H1 (cell line): ENCODE data around the gene PTPRG. TPM values are rescaled to one million over a fixed set of nuclear protein-coding genes. Genes with fewer than 3 reads are reported as not detected.

Experiments
- CEBPB ChIP-seq: IDR thresholded peaks from 2 replicates; pipeline ENCODE4 v1.6.1; 2012; ENCODE audit warnings: low read depth, low read length
- GABPA ChIP-seq: IDR thresholded peaks from 2 replicates; pipeline ENCODE4 v1.6.1; 2011; ENCODE audit warnings: mild to moderate bottlenecking, low read length, moderate library complexity, borderline replicate concordance; ENCODE audit not compliant: insufficient read depth
- GTF2F1 ChIP-seq: IDR thresholded peaks from 2 replicates; pipeline ENCODE4 v1.6.1; 2012; ENCODE audit warnings: low read depth, low read length, improper control_type of control experiment, borderline replicate concordance
- KDM4A ChIP-seq: IDR thresholded peaks from one replicate; pipeline ENCODE4 v1.7.1; 2012; ENCODE audit warnings: low read depth, mild to moderate bottlenecking, moderate library complexity, low read length, inconsistent platforms; ENCODE audit not compliant: severe bottlenecking
- KDM5A ChIP-seq: fragments of 200-600 bp; IDR thresholded peaks from 2 replicates; pipeline ENCODE4 v1.7.1; 2012; ENCODE audit warnings: mild to moderate bottlenecking, low read length, inconsistent platforms, mixed read lengths
- SP2 ChIP-seq: IDR thresholded peaks from 2 replicates; pipeline ENCODE4 v1.6.1; 2012; ENCODE audit warnings: mild to moderate bottlenecking, low read length, inconsistent platforms
- SP4 ChIP-seq: IDR thresholded peaks from 2 replicates; pipeline ENCODE4 v1.6.1; 2012; ENCODE audit warnings: low read length, inconsistent platforms
- SRF ChIP-seq: IDR thresholded peaks from 2 replicates; pipeline ENCODE4 v1.6.1; 2011; ENCODE audit warnings: mild to moderate bottlenecking, low read depth, low read length, moderate library complexity
- SUZ12 ChIP-seq: fragments of 200-600 bp; sonication (generic); IDR thresholded peaks from 2 replicates; pipeline ENCODE4 v1.6.1; 2012; ENCODE audit warnings: mild to moderate bottlenecking, inconsistent platforms, low read length, moderate library complexity, mixed read lengths
- TBP ChIP-seq: IDR thresholded peaks from 2 replicates; pipeline ENCODE4 v1.6.1; 2011; ENCODE audit warnings: low read depth, low read length, improper control_type of control experiment
- polyA plus RNA-seq, 7 experiments: library from polyadenylated mRNA; depleted of rRNA in 3 of 7; stranded (reverse) in 5 of 7; unstranded in 2 of 7; fragments of >200 nt in 5 of 7; fragments of 200-250 nt in 2 of 7; gene quantifications; 1 replicate in 5 of 7; 2 replicates in 1 of 7; 4 replicates in 1 of 7; pipeline versions ENCODE4 v1.2.1 to v1.2.3, GENCODE V29; 2011 to 2013; ENCODE audit warnings: missing spikeins in 2 of 7, mixed read lengths in 2 of 7
- total RNA-seq: library from RNA; stranded (reverse); fragmentation: NEBNext Ultra II Directional; extraction: Animal tissue kit (Norgen Biotek cat#: 25700); gene quantifications from 2 replicates; pipeline ENCODE4 v1.2.1, GENCODE V29; 2021
- TF ChIP-seq, protein P1 (sequence below): fragments of 300-600 bp; sonication (generic); IDR thresholded peaks from 2 replicates; pipeline ENCODE4 v1.7.1; 2012; ENCODE audit warnings: low read length, moderate library complexity, mild to moderate bottlenecking, inconsistent platforms; ENCODE audit not compliant: insufficient replicate concordance

The PTPRG gene
- total and polyA plus RNA-seq, 2 of the 8 experiments (the other 6 are each of a cell fraction or from before 2014, with no cell fraction given), result 23.3 to 96.2 TPM

DNA sequence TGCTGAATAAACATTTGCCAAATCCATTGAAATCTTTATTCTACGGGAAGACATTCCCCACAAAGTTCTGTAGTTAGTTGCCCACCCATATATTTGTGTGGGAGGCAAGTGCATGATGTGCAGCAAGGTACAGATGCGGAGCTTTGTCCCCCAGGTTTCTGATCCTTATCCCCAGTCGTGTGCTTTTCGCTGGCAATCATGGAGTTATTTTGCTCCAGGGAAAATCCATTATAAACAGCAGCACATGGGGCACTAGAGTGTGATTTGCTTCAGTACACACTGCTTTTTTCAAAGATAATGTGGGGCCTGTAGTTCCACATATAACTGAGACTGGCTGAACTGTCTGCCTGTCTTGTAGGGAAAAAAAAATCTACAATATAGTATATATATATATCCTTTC lies 679.9 kb downstream of the PTPRG start (continued):
- TF ChIP-seq, protein P1, sequence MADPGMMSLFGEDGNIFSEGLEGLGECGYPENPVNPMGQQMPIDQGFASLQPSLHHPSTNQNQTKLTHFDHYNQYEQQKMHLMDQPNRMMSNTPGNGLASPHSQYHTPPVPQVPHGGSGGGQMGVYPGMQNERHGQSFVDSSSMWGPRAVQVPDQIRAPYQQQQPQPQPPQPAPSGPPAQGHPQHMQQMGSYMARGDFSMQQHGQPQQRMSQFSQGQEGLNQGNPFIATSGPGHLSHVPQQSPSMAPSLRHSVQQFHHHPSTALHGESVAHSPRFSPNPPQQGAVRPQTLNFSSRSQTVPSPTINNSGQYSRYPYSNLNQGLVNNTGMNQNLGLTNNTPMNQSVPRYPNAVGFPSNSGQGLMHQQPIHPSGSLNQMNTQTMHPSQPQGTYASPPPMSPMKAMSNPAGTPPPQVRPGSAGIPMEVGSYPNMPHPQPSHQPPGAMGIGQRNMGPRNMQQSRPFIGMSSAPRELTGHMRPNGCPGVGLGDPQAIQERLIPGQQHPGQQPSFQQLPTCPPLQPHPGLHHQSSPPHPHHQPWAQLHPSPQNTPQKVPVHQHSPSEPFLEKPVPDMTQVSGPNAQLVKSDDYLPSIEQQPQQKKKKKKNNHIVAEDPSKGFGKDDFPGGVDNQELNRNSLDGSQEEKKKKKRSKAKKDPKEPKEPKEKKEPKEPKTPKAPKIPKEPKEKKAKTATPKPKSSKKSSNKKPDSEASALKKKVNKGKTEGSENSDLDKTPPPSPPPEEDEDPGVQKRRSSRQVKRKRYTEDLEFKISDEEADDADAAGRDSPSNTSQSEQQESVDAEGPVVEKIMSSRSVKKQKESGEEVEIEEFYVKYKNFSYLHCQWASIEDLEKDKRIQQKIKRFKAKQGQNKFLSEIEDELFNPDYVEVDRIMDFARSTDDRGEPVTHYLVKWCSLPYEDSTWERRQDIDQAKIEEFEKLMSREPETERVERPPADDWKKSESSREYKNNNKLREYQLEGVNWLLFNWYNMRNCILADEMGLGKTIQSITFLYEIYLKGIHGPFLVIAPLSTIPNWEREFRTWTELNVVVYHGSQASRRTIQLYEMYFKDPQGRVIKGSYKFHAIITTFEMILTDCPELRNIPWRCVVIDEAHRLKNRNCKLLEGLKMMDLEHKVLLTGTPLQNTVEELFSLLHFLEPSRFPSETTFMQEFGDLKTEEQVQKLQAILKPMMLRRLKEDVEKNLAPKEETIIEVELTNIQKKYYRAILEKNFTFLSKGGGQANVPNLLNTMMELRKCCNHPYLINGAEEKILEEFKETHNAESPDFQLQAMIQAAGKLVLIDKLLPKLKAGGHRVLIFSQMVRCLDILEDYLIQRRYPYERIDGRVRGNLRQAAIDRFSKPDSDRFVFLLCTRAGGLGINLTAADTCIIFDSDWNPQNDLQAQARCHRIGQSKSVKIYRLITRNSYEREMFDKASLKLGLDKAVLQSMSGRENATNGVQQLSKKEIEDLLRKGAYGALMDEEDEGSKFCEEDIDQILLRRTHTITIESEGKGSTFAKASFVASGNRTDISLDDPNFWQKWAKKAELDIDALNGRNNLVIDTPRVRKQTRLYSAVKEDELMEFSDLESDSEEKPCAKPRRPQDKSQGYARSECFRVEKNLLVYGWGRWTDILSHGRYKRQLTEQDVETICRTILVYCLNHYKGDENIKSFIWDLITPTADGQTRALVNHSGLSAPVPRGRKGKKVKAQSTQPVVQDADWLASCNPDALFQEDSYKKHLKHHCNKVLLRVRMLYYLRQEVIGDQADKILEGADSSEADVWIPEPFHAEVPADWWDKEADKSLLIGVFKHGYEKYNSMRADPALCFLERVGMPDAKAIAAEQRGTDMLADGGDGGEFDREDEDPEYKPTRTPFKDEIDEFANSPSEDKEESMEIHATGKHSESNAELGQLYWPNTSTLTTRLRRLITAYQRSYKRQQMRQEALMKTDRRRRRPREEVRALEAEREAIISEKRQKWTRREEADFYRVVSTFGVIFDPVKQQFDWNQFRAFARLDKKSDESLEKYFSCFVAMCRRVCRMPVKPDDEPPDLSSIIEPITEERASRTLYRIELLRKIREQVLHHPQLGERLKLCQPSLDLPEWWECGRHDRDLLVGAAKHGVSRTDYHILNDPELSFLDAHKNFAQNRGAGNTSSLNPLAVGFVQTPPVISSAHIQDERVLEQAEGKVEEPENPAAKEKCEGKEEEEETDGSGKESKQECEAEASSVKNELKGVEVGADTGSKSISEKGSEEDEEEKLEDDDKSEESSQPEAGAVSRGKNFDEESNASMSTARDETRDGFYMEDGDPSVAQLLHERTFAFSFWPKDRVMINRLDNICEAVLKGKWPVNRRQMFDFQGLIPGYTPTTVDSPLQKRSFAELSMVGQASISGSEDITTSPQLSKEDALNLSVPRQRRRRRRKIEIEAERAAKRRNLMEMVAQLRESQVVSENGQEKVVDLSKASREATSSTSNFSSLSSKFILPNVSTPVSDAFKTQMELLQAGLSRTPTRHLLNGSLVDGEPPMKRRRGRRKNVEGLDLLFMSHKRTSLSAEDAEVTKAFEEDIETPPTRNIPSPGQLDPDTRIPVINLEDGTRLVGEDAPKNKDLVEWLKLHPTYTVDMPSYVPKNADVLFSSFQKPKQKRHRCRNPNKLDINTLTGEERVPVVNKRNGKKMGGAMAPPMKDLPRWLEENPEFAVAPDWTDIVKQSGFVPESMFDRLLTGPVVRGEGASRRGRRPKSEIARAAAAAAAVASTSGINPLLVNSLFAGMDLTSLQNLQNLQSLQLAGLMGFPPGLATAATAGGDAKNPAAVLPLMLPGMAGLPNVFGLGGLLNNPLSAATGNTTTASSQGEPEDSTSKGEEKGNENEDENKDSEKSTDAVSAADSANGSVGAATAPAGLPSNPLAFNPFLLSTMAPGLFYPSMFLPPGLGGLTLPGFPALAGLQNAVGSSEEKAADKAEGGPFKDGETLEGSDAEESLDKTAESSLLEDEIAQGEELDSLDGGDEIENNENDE, result no peak
- TF ChIP-seq SUZ12 (no peak), SP2 (no peak), KDM4A (no peak), GTF2F1 (no peak), CEBPB (no peak), GABPA (no peak), KDM5A (no peak), SRF (no peak), SP4 (no peak), TBP (no peak)
